HEK293T (cell line): ENCODE results near the gene NCLN.

Source experiments
- FOXK2 ChIP-seq: fragments of 450-650 bp; IDR thresholded peaks from 2 replicates; pipeline ENCODE4 v1.6.1; 2016; ENCODE audit warnings: mild to moderate bottlenecking
- FOXM1 ChIP-seq: fragments of 450-650 bp; IDR thresholded peaks from 2 replicates; pipeline ENCODE4 v1.6.1; 2017; ENCODE audit warnings: mild to moderate bottlenecking, borderline replicate concordance
- TF ChIP-seq, protein P1 (sequence below): fragments of 450-650 bp; IDR thresholded peaks from 2 replicates; pipeline ENCODE4 v1.6.1; 2016

DNA sequence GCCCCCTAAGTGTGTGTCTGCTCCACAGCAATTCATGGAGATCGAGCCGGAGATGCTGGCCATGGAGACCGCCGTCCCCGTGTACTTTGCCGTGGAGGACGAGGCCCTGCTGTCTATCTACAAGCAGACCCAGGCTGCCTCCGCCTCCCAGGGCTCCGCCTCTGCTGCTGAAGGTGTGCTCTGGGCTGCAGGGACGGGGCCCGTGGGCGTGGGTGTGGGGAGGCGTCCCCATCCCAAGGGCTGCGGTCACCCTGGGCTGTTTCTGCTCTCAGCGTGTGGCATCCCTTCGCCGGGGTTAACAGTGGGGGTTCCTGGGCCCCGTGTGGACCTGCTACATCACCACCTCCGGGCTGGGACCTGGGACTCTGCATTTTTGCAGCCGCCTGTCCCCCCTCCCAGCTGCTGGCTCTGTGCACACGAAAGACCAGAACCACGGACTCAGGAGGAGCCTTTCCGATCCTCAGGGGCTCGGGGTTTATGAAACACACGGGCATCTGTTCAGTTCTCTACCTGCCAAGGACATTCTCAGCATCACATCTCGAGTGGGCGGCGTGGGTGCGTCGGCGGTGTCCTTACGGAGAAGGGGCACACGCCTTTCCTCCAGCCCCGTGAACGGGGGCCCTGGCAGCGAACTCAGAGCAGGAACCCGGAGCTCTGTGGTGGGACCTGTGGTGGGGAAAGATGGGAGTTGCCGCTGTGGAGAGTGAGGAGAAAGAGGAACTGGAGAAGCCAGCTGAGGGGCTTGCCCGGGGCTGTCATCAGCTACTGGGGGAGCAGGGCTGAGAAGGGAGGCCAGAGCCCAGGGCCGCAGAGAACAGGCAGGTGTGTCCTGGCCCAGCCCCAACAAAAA lies 7.8 kb downstream of the NCLN start:
- TF ChIP-seq, protein P1, sequence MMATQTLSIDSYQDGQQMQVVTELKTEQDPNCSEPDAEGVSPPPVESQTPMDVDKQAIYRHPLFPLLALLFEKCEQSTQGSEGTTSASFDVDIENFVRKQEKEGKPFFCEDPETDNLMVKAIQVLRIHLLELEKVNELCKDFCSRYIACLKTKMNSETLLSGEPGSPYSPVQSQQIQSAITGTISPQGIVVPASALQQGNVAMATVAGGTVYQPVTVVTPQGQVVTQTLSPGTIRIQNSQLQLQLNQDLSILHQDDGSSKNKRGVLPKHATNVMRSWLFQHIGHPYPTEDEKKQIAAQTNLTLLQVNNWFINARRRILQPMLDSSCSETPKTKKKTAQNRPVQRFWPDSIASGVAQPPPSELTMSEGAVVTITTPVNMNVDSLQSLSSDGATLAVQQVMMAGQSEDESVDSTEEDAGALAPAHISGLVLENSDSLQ, result no peak
- TF ChIP-seq FOXM1 (no peak), FOXK2 (no peak)
